HFF-Myc (cell line): ENCODE results near the gene ELMO1.
"Not testable (repeated sequence)": the region's sequence is repeated elsewhere in the genome, so short reads cannot be mapped to it uniquely, and the experiment has no call there.

Experiments
- DNase-seq: peaks from one replicate; pipeline ENCODE4 v3.0.0-alpha.2; 2011; ENCODE audit warnings: low read depth; ENCODE audit errors: extremely low read depth
- H3K4me3 ChIP-seq: replicated peaks from 2 replicates; pipeline ENCODE4 v1.5.1; 2011; ENCODE audit warnings: low read depth, mild to moderate bottlenecking, control low read depth, low read length
- TF ChIP-seq, protein P1 (sequence below): IDR thresholded peaks from 2 replicates; pipeline ENCODE4 v1.5.1; 2012; ENCODE audit warnings: mild to moderate bottlenecking, low read depth, low read length, control low read depth; ENCODE audit errors: missing control alignments

ELMO1 gene

DNA sequence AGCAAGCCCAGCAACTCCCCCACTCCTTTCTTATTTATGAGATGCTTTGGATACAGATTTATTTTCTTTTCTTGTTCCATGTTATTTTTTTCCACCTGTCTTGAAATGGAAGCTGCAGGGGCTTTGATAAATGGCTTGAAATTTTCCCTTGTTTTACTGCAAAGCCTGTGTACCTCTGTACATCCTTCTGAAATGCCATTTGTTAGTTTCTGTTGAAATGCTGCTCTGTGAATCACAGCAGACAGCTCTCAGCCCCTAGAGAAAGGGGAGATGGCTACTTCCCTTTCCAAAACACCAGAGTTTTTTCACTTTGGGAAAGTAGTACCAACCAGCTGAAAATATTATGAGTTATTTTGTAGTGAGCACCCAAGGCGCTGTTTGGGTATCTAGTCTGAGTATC is 304.2 kb downstream of the ELMO1 start:
- TF ChIP-seq, protein P1, sequence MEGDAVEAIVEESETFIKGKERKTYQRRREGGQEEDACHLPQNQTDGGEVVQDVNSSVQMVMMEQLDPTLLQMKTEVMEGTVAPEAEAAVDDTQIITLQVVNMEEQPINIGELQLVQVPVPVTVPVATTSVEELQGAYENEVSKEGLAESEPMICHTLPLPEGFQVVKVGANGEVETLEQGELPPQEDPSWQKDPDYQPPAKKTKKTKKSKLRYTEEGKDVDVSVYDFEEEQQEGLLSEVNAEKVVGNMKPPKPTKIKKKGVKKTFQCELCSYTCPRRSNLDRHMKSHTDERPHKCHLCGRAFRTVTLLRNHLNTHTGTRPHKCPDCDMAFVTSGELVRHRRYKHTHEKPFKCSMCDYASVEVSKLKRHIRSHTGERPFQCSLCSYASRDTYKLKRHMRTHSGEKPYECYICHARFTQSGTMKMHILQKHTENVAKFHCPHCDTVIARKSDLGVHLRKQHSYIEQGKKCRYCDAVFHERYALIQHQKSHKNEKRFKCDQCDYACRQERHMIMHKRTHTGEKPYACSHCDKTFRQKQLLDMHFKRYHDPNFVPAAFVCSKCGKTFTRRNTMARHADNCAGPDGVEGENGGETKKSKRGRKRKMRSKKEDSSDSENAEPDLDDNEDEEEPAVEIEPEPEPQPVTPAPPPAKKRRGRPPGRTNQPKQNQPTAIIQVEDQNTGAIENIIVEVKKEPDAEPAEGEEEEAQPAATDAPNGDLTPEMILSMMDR: no peak
- DNase-seq: no peak
- H3K4me3 ChIP-seq: no peak overlapping the region

- no peak for DNase-seq
- H3K4me3 ChIP-seq: no peak overlapping the region
- TF ChIP-seq, protein P1: no peak
Observed at GRCh38 chr7:37142958-37143357, 305.7 kb downstream of the ELMO1 start.

DNA sequence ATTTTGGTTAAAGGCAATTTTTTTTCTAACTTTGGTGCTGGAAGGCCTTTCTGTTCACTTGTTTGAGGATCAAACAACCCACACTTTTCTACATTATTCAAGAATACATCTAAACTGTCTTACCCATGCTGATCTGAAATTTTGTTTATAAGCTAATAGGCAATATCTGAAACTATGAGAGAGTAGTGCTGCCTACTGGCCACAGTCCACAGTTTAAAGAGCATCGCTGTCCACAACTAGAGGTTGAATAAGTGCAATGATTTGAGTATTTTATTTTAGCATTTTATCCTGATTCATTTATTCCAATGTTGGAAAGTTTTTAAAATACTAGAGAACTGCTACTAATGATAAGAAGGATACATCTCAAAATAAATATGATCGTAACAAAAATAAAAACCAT is 306.9 kb downstream of the ELMO1 start:
- TF ChIP-seq, protein P1: no peak
- no peak for DNase-seq
- no peak overlapping the region for H3K4me3 ChIP-seq

GRCh38 chr7:37133902-37134301 is 314.8 kb downstream of the ELMO1 start:
- DNase-seq: not testable (repeated sequence)

DNA sequence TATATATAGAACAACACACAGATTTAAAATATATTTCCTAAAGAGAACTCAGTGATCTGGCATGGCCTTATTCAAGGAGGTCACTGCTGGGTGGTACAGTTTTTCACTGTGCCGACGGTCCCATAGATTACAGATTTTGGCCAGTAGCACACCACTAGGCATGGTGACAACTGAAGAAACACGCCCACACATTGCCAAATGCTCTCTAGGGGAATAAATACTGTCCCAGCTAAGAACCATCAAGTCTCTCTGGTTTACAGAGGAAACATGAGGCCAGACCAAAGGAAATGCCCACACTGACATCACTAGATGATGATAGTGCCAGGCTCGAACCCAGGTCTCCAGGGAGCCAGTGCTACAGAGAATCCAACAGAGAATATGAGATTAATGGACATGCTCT is 316.8 kb downstream of the ELMO1 start:
- no peak for DNase-seq
- TF ChIP-seq, protein P1: no peak
- H3K4me3 ChIP-seq: no peak overlapping the region

More at GRCh38 chr7:37133902-37134301, 314.8 kb downstream of the ELMO1 start:
- H3K4me3 ChIP-seq: not testable (repeated sequence)

DNA sequence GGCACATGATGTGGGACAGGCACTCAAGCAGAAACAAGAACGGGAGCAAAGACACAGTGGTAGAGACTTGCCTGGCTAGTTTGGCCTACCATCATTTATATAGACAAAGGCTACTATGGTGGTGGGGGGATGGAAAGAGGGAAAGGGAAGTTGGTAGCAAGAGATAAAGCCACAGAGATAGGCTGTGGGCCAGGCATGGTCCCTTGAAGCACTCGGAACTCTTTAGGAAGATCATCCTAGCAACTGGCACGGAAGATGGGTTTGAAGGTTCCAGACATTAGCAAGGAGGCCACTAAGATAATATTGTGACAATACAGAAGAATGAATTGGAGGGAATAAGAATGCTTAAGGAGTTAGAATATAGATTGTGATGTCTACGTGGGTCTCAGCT is 319.6 kb downstream of the ELMO1 start:
- H3K4me3 ChIP-seq: no peak overlapping the region
- no peak for DNase-seq
- TF ChIP-seq, protein P1: no peak

GRCh38 chr7:37128327-37129034 is 320.2 kb downstream of the ELMO1 start:
- TF ChIP-seq, protein P1: no peak
- DNase-seq: no peak
- H3K4me3 ChIP-seq: no peak overlapping the region
